IgD-negative memory B cell (primary cell): Measurements from ENCODE around the gene SNRPA. TPM values are rescaled to one million over a fixed set of nuclear protein-coding genes. Genes with fewer than 3 reads are reported as not detected.
A peak's percentile ranks its signal among the peaks of the same experiment; 100 is the strongest.
"Not testable (repeated sequence)": the region's sequence is repeated elsewhere in the genome, so short reads cannot be mapped to it uniquely, and the experiment has no call there.

Experiments
- H3K27ac Mint-ChIP-seq, 3 donors: one replicate each; pipeline ENCODE4 v1.8.0; 2020 to 2022; ENCODE audit warnings: mild to moderate bottlenecking in 3 of 3, mixed read lengths in 3 of 3, moderate library complexity in 1 of 3
- H3K27me3 Mint-ChIP-seq: one replicate; pipeline ENCODE4 v1.8.0; 2021; ENCODE audit warnings: mixed read lengths
- H3K36me3 Mint-ChIP-seq: one replicate; pipeline ENCODE4 v1.8.0; 2020; ENCODE audit warnings: mild to moderate bottlenecking, mixed read lengths
- H3K4me1 Mint-ChIP-seq, 3 donors: one replicate each; pipeline ENCODE4 v1.8.0; 2020 to 2022; ENCODE audit warnings: mixed read lengths in 3 of 3, mild to moderate bottlenecking in 1 of 3
- H3K4me3 Mint-ChIP-seq, 4 donors: one replicate each; pipeline ENCODE4 v1.8.0; 2020 to 2022; ENCODE audit warnings: mild to moderate bottlenecking in 4 of 4, mixed read lengths in 4 of 4, moderate library complexity in 3 of 4
- H3K9me3 Mint-ChIP-seq, 3 donors: one replicate each; pipeline ENCODE4 v1.8.0; 2020 to 2021; ENCODE audit warnings: mixed read lengths in 3 of 3, mild to moderate bottlenecking in 1 of 3
- polyA plus RNA-seq: library from polyadenylated mRNA; unstranded; fragments of 300-500 nt; fragmentation: Illumina TruSeq; gene quantifications from one replicate; pipeline ENCODE4 v1.2.3, GENCODE V29; 2021

SNRPA gene
- polyA plus RNA-seq, 1 donor from 2014 or later, result 96.4 TPM

- no peaks in the 10 kb centered on the region for H3K36me3 Mint-ChIP-seq
Observed at GRCh38 chr19:40717325-40717879, 33.6 kb upstream of the SNRPA start.

DNA sequence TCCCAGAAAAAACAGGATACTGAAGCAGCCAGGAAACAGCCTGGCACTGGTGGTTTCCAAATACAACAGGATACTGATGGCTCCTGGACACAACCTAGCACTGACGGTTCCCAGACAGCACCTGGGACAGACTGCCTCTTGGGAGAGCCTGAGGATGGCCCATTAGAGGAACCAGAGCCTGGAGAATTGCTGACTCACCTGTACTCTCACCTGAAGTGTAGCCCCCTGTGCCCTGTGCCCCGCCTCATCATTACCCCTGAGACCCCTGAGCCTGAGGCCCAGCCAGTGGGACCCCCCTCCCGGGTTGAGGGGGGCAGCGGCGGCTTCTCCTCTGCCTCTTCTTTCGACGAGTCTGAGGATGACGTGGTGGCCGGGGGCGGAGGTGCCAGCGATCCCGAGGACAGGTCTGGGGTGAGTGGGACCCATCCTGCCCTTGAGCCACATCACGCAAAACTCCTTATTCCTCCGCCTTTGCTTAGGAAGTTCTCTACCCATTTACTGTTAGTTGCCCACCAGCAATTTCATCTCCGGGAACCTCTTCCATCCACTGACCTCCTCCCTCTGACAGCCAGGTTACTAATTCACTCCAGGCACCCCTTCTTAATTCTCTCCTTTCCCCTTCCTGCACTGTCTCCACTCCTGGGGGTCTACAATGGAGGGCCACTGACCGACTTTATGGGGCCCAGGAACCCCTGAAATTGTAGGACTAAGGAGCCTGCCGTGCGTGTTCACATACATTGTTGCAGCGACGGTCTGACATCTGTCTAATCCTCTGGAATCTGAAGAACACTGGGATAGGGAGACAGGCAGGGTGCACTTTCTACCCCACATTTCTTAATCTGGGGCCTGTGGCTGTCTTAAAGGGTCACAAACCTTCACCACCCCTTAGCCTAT lies 32.9 kb upstream of the SNRPA start:
- Mint-ChIP-seq H3K36me3 (no peaks in the 10 kb centered on the region), H3K27me3 (no peaks in the 10 kb centered on the region), H3K9me3 (no peaks in the 10 kb centered on the region), H3K4me3 (peak overlapping the region; percentile 91 to 97 (median 94)), H3K4me1 (peaks cover 41 to 48% (median 43%) of the 10 kb centered on the region in 3 donors), H3K27ac (peak overlapping the region; percentile 63 to 97 (median 76))

More at GRCh38 chr19:40717325-40717879, 33.6 kb upstream of the SNRPA start:
- no peaks in the 10 kb centered on the region for H3K27me3 Mint-ChIP-seq
- H3K4me3 Mint-ChIP-seq, result peak overlapping the region; percentile 91 to 97 (median 93)
- H3K27ac Mint-ChIP-seq, result peak overlapping the region; percentile 31 to 76 (median 43)
- H3K4me1 Mint-ChIP-seq, result peaks cover 41 to 48% (median 43%) of the 10 kb centered on the region in 3 donors
- no peaks in the 10 kb centered on the region for H3K9me3 Mint-ChIP-seq

DNA sequence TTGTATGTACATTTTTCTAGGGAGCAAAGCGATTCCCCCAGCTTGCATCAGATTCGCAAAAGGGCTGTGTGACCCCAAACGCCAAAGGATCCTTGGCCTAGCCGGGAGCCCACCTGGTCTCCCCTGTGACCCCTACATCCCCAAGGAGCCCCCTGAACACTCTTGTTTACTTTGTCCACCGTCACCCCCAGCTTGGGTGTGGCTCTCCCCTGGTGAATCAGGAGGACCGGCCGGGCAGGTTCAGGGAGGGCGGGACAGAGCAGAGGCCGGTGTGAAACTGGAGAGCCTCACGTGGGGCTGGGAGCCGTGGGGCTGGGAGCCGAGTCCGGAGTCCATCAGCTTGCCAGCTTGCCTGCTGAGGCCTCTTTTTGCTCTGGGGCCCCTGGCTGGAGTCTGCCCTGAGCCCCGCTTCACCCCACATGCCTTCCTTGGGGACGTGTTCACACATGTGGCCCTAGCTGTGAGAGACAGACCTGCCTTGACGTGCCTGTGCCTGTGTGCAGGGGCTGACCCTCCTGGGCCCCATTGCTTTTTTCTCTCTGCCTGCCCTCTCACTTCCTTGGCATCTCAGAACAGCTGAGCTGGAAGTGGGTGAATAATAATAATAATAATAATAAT lies 32.1 kb upstream of the SNRPA start:
- Mint-ChIP-seq H3K27me3 (no peaks in the 10 kb centered on the region), H3K27ac (peak overlapping the region; percentile 63 to 97 (median 76)), H3K4me1 (peaks cover 39 to 50% (median 42%) of the 10 kb centered on the region in 3 donors), H3K4me3 (peak overlapping the region; percentile 91 to 97 (median 94)), H3K9me3 (no peaks in the 10 kb centered on the region), H3K36me3 (peaks cover 2% of the 10 kb centered on the region)

GRCh38 chr19:40719414-40719894 lies 31.5 kb upstream of the SNRPA start:
- Mint-ChIP-seq H3K9me3 (no peaks in the 10 kb centered on the region), H3K36me3 (peaks cover 2% of the 10 kb centered on the region), H3K27ac (peak overlapping the region in 1 of 3 donors; percentile 76), H3K4me3 (peak overlapping the region; percentile 34 to 97 (median 58)), H3K4me1 (peaks cover 37 to 49% (median 41%) of the 10 kb centered on the region in 3 donors), H3K27me3 (no peaks in the 10 kb centered on the region)

DNA sequence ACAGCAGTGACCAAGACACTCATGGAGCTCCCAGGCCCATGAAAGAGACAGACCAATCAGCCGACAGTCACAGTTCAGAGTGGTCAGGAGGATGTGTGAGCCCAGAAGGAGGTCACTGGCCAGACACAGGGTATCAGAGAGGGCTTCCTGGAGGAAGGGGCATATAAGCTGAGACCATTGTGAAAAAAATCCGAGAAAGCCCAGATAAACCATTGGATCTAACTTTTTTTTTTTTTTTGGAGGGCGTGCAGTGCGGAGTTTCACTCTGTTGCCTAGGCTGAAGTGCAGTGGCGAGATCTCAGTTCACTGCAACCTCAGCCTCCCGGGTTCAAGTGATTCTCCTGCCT lies 29.9 kb upstream of the SNRPA start:
- no peaks in the 10 kb centered on the region for H3K27me3 Mint-ChIP-seq
- peaks cover 25 to 37% (median 28%) of the 10 kb centered on the region in 3 donors for H3K4me1 Mint-ChIP-seq
- no peaks in the 10 kb centered on the region for H3K9me3 Mint-ChIP-seq
- peaks cover 2% of the 10 kb centered on the region for H3K36me3 Mint-ChIP-seq
- peak overlapping the region in 3 of 4 donors; percentile 61 to 76 (median 65) for H3K4me3 Mint-ChIP-seq
- H3K27ac Mint-ChIP-seq, result peak overlapping the region in 2 of 3 donors; percentile 13 to 72

- Mint-ChIP-seq H3K27ac (peak overlapping the region in 1 of 3 donors; percentile 59), H3K4me3 (peak overlapping the region in 1 of 4 donors; percentile 3), H3K4me1 (peaks cover 18 to 34% (median 22%) of the 10 kb centered on the region in 3 donors), H3K27me3 (no peaks in the 10 kb centered on the region), H3K36me3 (peaks cover 2% of the 10 kb centered on the region), H3K9me3 (no peaks in the 10 kb centered on the region)
Observed at GRCh38 chr19:40721936-40722661, 28.9 kb upstream of the SNRPA start.

- no peaks in the 10 kb centered on the region for H3K27me3 Mint-ChIP-seq
- H3K9me3 Mint-ChIP-seq, result no peaks in the 10 kb centered on the region
- H3K4me3 Mint-ChIP-seq, result peak overlapping the region in 1 of 4 donors; percentile 62
- peaks cover 13 to 25% (median 17%) of the 10 kb centered on the region in 3 donors for H3K4me1 Mint-ChIP-seq
- H3K36me3 Mint-ChIP-seq, result peaks cover 2% of the 10 kb centered on the region
- H3K27ac Mint-ChIP-seq, result peak overlapping the region in 1 of 3 donors; percentile 59
Observed at GRCh38 chr19:40723661-40724254, 27.2 kb upstream of the SNRPA start.

- Mint-ChIP-seq H3K27me3 (no peaks in the 10 kb centered on the region), H3K27ac (peak overlapping the region in 1 of 3 donors; percentile 59), H3K4me1 (peaks cover 9 to 24% (median 16%) of the 10 kb centered on the region in 3 donors), H3K36me3 (peaks cover 2% of the 10 kb centered on the region), H3K9me3 (no peaks in the 10 kb centered on the region), H3K4me3 (no peak overlapping the region)
Observed at GRCh38 chr19:40724315-40724714, 26.7 kb upstream of the SNRPA start.

- Mint-ChIP-seq H3K4me3 (no peak overlapping the region), H3K27me3 (no peaks in the 10 kb centered on the region), H3K9me3 (no peaks in the 10 kb centered on the region), H3K36me3 (peaks cover 2% of the 10 kb centered on the region), H3K4me1 (peaks cover 9 to 19% (median 12%) of the 10 kb centered on the region in 3 donors), H3K27ac (no peak overlapping the region)
Observed at GRCh38 chr19:40724855-40725254, 26.1 kb upstream of the SNRPA start.

DNA sequence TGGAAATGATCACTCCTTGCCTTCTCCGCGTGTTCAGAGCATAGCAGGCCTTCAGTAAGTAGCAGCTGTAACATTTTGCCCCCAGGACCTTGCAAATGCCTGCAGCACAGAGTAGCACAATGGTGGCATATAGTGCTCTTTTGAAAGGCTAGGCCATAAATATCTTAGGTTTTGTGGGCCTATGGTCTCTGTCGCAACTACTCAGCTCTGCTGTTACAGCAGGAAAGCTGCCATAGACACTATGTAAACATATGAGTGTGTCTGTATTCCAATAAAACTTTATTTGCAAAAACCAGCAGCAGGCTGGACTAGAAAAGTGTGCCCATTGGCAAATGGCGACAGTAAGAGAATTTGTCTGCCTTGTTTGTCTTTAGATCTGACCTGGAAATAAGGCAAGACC lies 24.7 kb upstream of the SNRPA start:
- H3K4me1 Mint-ChIP-seq, result peaks cover 0 to 9% (median 3%) of the 10 kb centered on the region in 3 donors
- H3K27me3 Mint-ChIP-seq, result no peaks in the 10 kb centered on the region
- H3K36me3 Mint-ChIP-seq, result peaks cover 2% of the 10 kb centered on the region
- no peak overlapping the region for H3K4me3 Mint-ChIP-seq
- H3K27ac Mint-ChIP-seq, result peak overlapping the region in 1 of 3 donors; percentile 10
- no peaks in the 10 kb centered on the region for H3K9me3 Mint-ChIP-seq

- H3K4me3 Mint-ChIP-seq, H3K4me1 Mint-ChIP-seq, H3K36me3 Mint-ChIP-seq, H3K27me3 Mint-ChIP-seq, H3K27ac Mint-ChIP-seq, H3K9me3 Mint-ChIP-seq: not testable (repeated sequence)
Observed at GRCh38 chr19:40730065-40730464, 20.9 kb upstream of the SNRPA start.

- H3K36me3 Mint-ChIP-seq, H3K27me3 Mint-ChIP-seq, H3K4me3 Mint-ChIP-seq, H3K4me1 Mint-ChIP-seq, H3K9me3 Mint-ChIP-seq: not testable (repeated sequence)
- H3K27ac Mint-ChIP-seq, result peak overlapping the region in 1 of 3 donors; percentile 67
Observed at GRCh38 chr19:40732304-40732703, 18.7 kb upstream of the SNRPA start.

- Mint-ChIP-seq H3K4me1 (peaks cover 0 to 4% (median 0%) of the 10 kb centered on the region in 3 donors), H3K4me3 (no peak overlapping the region), H3K27me3 (no peaks in the 10 kb centered on the region), H3K27ac (no peak overlapping the region), H3K9me3 (no peaks in the 10 kb centered on the region), H3K36me3 (peaks cover 8% of the 10 kb centered on the region)
Observed at GRCh38 chr19:40733149-40733548, 17.9 kb upstream of the SNRPA start.
